Skeletal muscle tissue (tissue), 4 donors: ENCODE data around the gene ADGRV1. TPM values are rescaled to one million over a fixed set of nuclear protein-coding genes. Genes with fewer than 3 reads are reported as not detected.

Source experiments
- H3K27ac ChIP-seq: one replicate; pipeline ENCODE4 v1.7.0; 2013; ENCODE audit warnings: mild to moderate bottlenecking, low read depth, low read length, inconsistent platforms
- H3K27me3 ChIP-seq, 3 donors: one replicate each; pipeline ENCODE4 v1.7.0; 2013; ENCODE audit warnings: low read length in 3 of 3; ENCODE audit not compliant: control insufficient read depth in 3 of 3, insufficient read depth in 3 of 3
- H3K36me3 ChIP-seq, 3 donors: one replicate each; pipeline ENCODE4 v1.7.0; 2013; ENCODE audit warnings: low read length in 3 of 3; ENCODE audit not compliant: control insufficient read depth in 3 of 3, insufficient read depth in 3 of 3
- H3K4me1 ChIP-seq, 3 donors: one replicate each; pipeline ENCODE4 v1.7.0; 2013; ENCODE audit warnings: low read length in 3 of 3, mild to moderate bottlenecking in 3 of 3; ENCODE audit not compliant: control insufficient read depth in 3 of 3, insufficient read depth in 3 of 3
- H3K4me3 ChIP-seq, 3 donors: one replicate each; pipeline ENCODE4 v1.7.0; 2013; ENCODE audit warnings: low read length in 3 of 3
- H3K9ac ChIP-seq, 3 donors: one replicate each; pipeline ENCODE4 v1.7.0; 2013; ENCODE audit warnings: low read length in 3 of 3, mild to moderate bottlenecking in 3 of 3, moderate library complexity in 2 of 3, low read depth in 1 of 3
- H3K9me3 ChIP-seq, 3 donors: one replicate each; pipeline ENCODE4 v1.7.0; 2013; ENCODE audit warnings: low read length in 3 of 3; ENCODE audit not compliant: control insufficient read depth in 3 of 3
- total RNA-seq: library from RNA; depleted of rRNA; stranded (reverse); fragments of >200 nt; gene quantifications from one replicate; pipeline ENCODE4 v1.2.3, GENCODE V29; 2014
- donor health status: Osteomylitis.

Gene ADGRV1
- total RNA-seq, 1 donor from 2014 or later: 2.6 TPM

GRCh38 chr5:90878549-90879196 lies 320.1 kb downstream of the ADGRV1 start:
- H3K9me3 ChIP-seq: no peaks in the 10 kb centered on the region
- H3K27ac ChIP-seq: peak overlapping the region; percentile 63
- no peaks in the 10 kb centered on the region for H3K27me3 ChIP-seq
- no peaks in the 10 kb centered on the region for H3K36me3 ChIP-seq
- H3K4me3 ChIP-seq: no peak overlapping the region
- peaks cover 0 to 4% (median 0%) of the 10 kb centered on the region in 3 donors for H3K4me1 ChIP-seq
- H3K9ac ChIP-seq: no peak overlapping the region

- no peak overlapping the region for H3K4me3 ChIP-seq
- H3K36me3 ChIP-seq: no peaks in the 10 kb centered on the region
- H3K9ac ChIP-seq: no peak overlapping the region
- H3K9me3 ChIP-seq: no peaks in the 10 kb centered on the region
- H3K27ac ChIP-seq: no peak overlapping the region
- no peaks in the 10 kb centered on the region for H3K27me3 ChIP-seq
- peaks cover 0 to 4% (median 0%) of the 10 kb centered on the region in 3 donors for H3K4me1 ChIP-seq
These were observed 323.1 kb downstream of the ADGRV1 start for GRCh38 chr5:90881626-90882150.

- Histone ChIP-seq H3K27me3 (no peaks in the 10 kb centered on the region), H3K4me1 (peaks cover 0 to 4% (median 0%) of the 10 kb centered on the region in 3 donors), H3K36me3 (no peaks in the 10 kb centered on the region), H3K9ac (no peak overlapping the region), H3K27ac (no peak overlapping the region), H3K9me3 (no peaks in the 10 kb centered on the region), H3K4me3 (no peak overlapping the region)
These were observed 323.9 kb downstream of the ADGRV1 start for GRCh38 chr5:90882448-90882847.

GRCh38 chr5:90885180-90885868 lies 326.7 kb downstream of the ADGRV1 start:
- no peak overlapping the region for H3K9ac ChIP-seq
- no peak overlapping the region for H3K27ac ChIP-seq
- no peaks in the 10 kb centered on the region for H3K9me3 ChIP-seq
- no peaks in the 10 kb centered on the region for H3K4me1 ChIP-seq
- no peaks in the 10 kb centered on the region for H3K27me3 ChIP-seq
- H3K4me3 ChIP-seq: no peak overlapping the region
- no peaks in the 10 kb centered on the region for H3K36me3 ChIP-seq

GRCh38 chr5:90886381-90886780 lies 327.8 kb downstream of the ADGRV1 start:
- Histone ChIP-seq H3K27ac (no peak overlapping the region), H3K9me3 (no peaks in the 10 kb centered on the region), H3K4me3 (no peak overlapping the region), H3K27me3 (no peaks in the 10 kb centered on the region), H3K9ac (no peak overlapping the region), H3K36me3 (no peaks in the 10 kb centered on the region), H3K4me1 (no peaks in the 10 kb centered on the region)

GRCh38 chr5:90888511-90889324 lies 330.1 kb downstream of the ADGRV1 start:
- no peaks in the 10 kb centered on the region for H3K9me3 ChIP-seq
- no peaks in the 10 kb centered on the region for H3K36me3 ChIP-seq
- no peak overlapping the region for H3K9ac ChIP-seq
- H3K27me3 ChIP-seq: no peaks in the 10 kb centered on the region
- H3K4me3 ChIP-seq: no peak overlapping the region
- no peaks in the 10 kb centered on the region for H3K4me1 ChIP-seq
- H3K27ac ChIP-seq: no peak overlapping the region

GRCh38 chr5:90889325-90889600 lies 330.7 kb downstream of the ADGRV1 start:
- Histone ChIP-seq H3K9ac (no peak overlapping the region), H3K9me3 (no peaks in the 10 kb centered on the region), H3K36me3 (no peaks in the 10 kb centered on the region), H3K27me3 (no peaks in the 10 kb centered on the region), H3K27ac (no peak overlapping the region), H3K4me1 (no peaks in the 10 kb centered on the region), H3K4me3 (no peak overlapping the region)

- Histone ChIP-seq H3K36me3 (no peaks in the 10 kb centered on the region), H3K9me3 (no peaks in the 10 kb centered on the region), H3K9ac (no peak overlapping the region), H3K27ac (no peak overlapping the region), H3K27me3 (no peaks in the 10 kb centered on the region), H3K4me3 (no peak overlapping the region), H3K4me1 (no peaks in the 10 kb centered on the region)
These were observed 331.6 kb downstream of the ADGRV1 start for GRCh38 chr5:90890180-90890579.

- no peaks in the 10 kb centered on the region for H3K4me1 ChIP-seq
- H3K9me3 ChIP-seq: no peaks in the 10 kb centered on the region
- H3K27ac ChIP-seq: no peak overlapping the region
- no peak overlapping the region for H3K9ac ChIP-seq
- H3K27me3 ChIP-seq: no peaks in the 10 kb centered on the region
- no peaks in the 10 kb centered on the region for H3K36me3 ChIP-seq
- H3K4me3 ChIP-seq: no peak overlapping the region
These were observed 336.3 kb downstream of the ADGRV1 start for GRCh38 chr5:90894866-90895420.

- H3K27me3 ChIP-seq: no peaks in the 10 kb centered on the region
- H3K4me3 ChIP-seq: no peak overlapping the region
- H3K36me3 ChIP-seq: no peaks in the 10 kb centered on the region
- H3K27ac ChIP-seq: no peak overlapping the region
- no peaks in the 10 kb centered on the region for H3K4me1 ChIP-seq
- H3K9me3 ChIP-seq: no peaks in the 10 kb centered on the region
- no peak overlapping the region for H3K9ac ChIP-seq
These were observed 339.0 kb downstream of the ADGRV1 start for GRCh38 chr5:90897618-90898017.
